Fibroblast of villous mesenchyme (primary cell): Measurements from ENCODE around the gene FRMD7. TPM values are rescaled to one million over a fixed set of nuclear protein-coding genes. Genes with fewer than 3 reads are reported as not detected.

Experiments used
- DNase-seq: peaks from one replicate; pipeline ENCODE4 v3.0.0-alpha.2; 2010; ENCODE audit warnings: low read depth
- H3K4me3 ChIP-seq: 2 replicates; pipeline ENCODE4 v1.5.1; 2011; ENCODE audit warnings: low read depth, mild to moderate bottlenecking, low read length
- CTCF ChIP-seq: IDR thresholded peaks from 2 replicates; pipeline ENCODE4 v1.5.1; 2012; ENCODE audit warnings: low read depth, mild to moderate bottlenecking, low read length; ENCODE audit not compliant: insufficient read depth
- total RNA-seq: library from RNA; depleted of rRNA; stranded (reverse); fragments of >200 nt; gene quantifications from 2 replicates; pipeline ENCODE4 v1.2.3, GENCODE V29; 2012

Gene FRMD7
- total RNA-seq, 1 donor = not detected

- no peak overlapping the region for H3K4me3 ChIP-seq
- no peak for TF ChIP-seq CTCF
Measured at GRCh38 chrX:132153166-132153565, 25.3 kb upstream of the FRMD7 start.

DNA sequence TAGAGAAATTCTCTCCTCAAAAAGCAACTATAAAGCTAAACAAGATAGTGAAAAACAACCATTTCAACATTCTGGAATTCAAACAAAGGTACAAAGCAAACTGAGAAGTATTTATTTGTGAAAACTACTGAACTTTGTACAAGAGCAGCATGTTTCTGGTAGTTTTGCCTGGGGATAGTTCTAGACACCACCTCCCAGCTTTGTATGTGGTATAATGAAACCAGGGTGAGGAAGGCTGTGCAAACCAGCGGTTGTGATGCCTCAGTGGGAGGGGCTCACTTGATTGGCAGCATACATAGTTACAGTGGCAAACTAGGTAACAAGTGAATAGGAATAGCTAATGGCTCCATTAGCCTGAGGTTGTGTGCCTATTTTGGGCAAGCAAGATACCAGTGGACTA, 18.6 kb upstream of the FRMD7 start:
- no peak for DNase-seq
- H3K4me3 ChIP-seq = no peak overlapping the region
- TF ChIP-seq CTCF = no peak

More at GRCh38 chrX:132153166-132153565, 25.3 kb upstream of the FRMD7 start:
- no peak for DNase-seq

- DNase-seq = no peak
- H3K4me3 ChIP-seq = no peak overlapping the region
- TF ChIP-seq CTCF = no peak
Measured at GRCh38 chrX:132144061-132144460, 16.2 kb upstream of the FRMD7 start.

DNA sequence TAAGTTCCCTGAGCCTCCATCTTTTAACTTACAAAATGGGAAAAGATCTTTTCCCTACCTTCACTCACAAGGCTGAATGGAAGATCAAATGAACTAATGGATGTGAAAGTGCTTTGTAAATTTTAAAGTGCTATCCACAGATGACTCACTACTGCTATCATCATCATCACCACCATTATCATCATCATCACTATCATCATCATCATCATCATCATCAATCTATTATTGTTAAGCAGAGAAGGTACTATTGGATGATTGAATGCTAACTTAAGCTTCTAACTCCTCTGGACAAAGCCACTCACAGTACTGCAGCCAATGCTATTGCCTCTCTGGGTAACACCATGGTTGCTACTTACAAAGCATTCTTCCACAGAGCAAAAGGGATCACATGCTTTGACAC, 1.9 kb downstream of the FRMD7 start:
- DNase-seq = no peak
- TF ChIP-seq CTCF = no peak
- no peak overlapping the region for H3K4me3 ChIP-seq

DNA sequence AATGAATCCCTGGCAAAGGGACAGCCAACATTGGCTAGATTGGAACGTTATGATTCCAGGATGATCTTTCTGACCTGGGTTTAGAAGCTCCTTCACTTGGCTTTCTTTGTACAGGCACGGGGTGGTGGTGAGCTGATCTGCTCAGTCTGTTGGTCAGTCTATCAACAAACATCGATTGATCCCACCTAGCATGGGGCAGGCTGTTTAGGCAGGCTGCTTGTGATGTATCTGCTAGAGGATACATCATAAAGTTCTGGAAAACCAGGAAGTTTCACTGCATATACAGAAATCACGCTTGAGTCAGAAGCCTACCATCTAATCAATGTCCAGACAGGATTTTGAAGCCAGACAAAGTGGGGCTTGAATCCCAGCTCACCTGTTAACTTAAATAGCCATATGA, 6.9 kb downstream of the FRMD7 start:
- DNase-seq = no peak
- no peak for TF ChIP-seq CTCF
- H3K4me3 ChIP-seq = no peak overlapping the region

DNA sequence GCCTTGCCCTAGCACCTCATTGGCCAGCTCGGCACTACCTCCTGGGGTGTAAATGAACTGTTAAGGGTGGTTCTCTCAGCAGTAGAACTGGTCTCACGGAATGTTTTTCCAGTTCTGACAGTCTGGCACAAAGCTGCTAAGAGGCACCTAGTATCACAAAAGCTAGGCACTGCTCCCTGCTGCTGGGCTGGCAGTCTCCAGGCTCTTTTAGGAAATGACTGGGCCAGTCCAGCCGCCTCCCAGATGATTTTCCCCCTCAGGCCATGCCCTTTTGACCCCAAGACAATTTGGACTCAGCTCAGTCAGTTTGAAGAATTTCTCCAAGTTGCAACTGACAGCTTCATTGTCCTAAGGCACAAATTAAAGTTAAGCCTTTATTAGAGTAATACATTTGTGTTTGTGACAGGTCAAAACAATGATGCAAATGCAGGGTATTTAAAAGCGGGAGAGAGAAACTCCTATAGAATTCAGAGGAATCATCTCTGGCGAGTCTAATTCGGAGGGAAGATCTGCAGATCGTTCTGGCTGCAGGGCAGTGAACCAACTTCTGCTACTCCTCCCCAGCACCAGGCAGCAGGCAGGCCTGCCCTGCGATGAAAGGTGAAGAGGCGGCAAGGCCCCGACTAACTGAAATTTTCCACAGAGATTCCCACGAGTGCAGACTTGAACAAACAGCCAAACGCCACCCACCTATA, 7.9 kb downstream of the FRMD7 start:
- DNase-seq = no peak
- TF ChIP-seq CTCF = no peak

DNA sequence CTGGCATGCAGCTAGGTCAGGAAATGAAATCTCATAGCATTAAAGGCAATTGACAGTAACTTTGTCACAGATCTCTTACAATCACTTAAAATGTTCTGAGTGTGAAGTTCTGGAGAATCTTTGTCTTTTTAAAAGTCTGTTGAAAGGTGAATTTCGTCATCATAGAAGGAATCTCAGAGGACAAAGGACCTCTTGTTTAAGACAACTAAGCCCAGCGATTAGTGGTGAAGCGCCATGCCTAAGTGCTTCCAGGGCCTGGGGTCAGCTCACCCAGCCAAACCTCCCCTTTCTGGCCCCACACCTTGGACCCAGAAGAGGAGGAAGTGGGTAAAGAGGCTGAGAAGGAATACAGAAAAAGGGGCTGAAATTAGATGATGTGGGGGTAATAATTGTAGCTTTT, 8.5 kb downstream of the FRMD7 start:
- no peak for DNase-seq
- no peak for TF ChIP-seq CTCF
- H3K4me3 ChIP-seq = no peak overlapping the region

More for the DNA sequence above, 7.9 kb downstream of the FRMD7 start:
- no peak overlapping the region for H3K4me3 ChIP-seq
